Measurements from ENCODE around the gene RBMS2.
A peak's percentile ranks its signal among the peaks of the same experiment; 100 is the strongest.

RBMS2 gene

GRCh38 chr12:56521209-56521589 is 421 bp upstream of the RBMS2 start:
- Histone ChIP-seq H3K27me3 (ENCODE audit: control insufficient read depth in 1 of 2, insufficient read depth in 1 of 2, low read length in 2 of 2) (no peaks in the 10 kb centered on the region), H3K79me1 (replicated peaks; ENCODE audit: low read length, poor library complexity, severe bottlenecking) (no peaks in the 10 kb centered on the region), H3K23ac (ENCODE audit: low read length in 2 of 2) (no peak overlapping the region), H3K9ac (ENCODE audit: low read length) (peak overlapping the region; percentile 95), H2BK12ac (ENCODE audit: low read length in 2 of 2) (peak overlapping the region in 1 of 2 experiments; percentile 79), H2AK5ac (ENCODE audit: low read length, severe bottlenecking) (no peak overlapping the region), H3K9me3 (ENCODE audit: control insufficient read depth, low read length) (no peaks in the 10 kb centered on the region), H3K14ac (ENCODE audit: low read length in 2 of 2) (no peak overlapping the region), H4K91ac (ENCODE audit: low read length) (no peak overlapping the region), H3K4me1 (ENCODE audit: control insufficient read depth, insufficient read depth, low read depth, low read length) (peaks cover 8% of the 10 kb centered on the region), H2BK5ac (ENCODE audit: low read depth, low read length, poor library complexity, severe bottlenecking) (no peak overlapping the region), H3K4me2 (ENCODE audit: low read length, poor library complexity, severe bottlenecking) (no peak overlapping the region), H3K27ac (ENCODE audit: low read length, poor library complexity, severe bottlenecking) (peak overlapping the region; percentile 18), H3K18ac (ENCODE audit: low read depth in 1 of 2, low read length in 2 of 2) (no peak overlapping the region), H2BK120ac (ENCODE audit: low read depth, low read length) (no peak overlapping the region), H3K36me3 (ENCODE audit: control insufficient read depth in 1 of 2, insufficient read depth in 2 of 2, low read depth in 1 of 2, low read length in 2 of 2) (peaks cover 0 to 5% of the 10 kb centered on the region in 2 experiments), H2BK15ac (ENCODE audit: low read depth, poor library complexity, severe bottlenecking) (no peak overlapping the region), H2AFZ (ENCODE audit: low read depth, low read length) (no peak overlapping the region), H3K4me3 (ENCODE audit: insufficient read depth in 1 of 2, low read depth in 1 of 2, low read length in 2 of 2) (peak overlapping the region in 1 of 2 experiments; percentile 84), H4K8ac (ENCODE audit: low read length) (no peak overlapping the region), H3K4ac (ENCODE audit: low read depth in 1 of 2, low read length in 2 of 2) (no peak overlapping the region)
- 83% methylated on average over 1 of the region's 8 CpGs for WGBS
- DNase-seq: no peak

GRCh38 chr12:56522411-56523193 is 982 bp downstream of the RBMS2 start:
- no peak overlapping the region for H4K91ac ChIP-seq (ENCODE audit: low read length)
- no peak overlapping the region for H3K23ac ChIP-seq (ENCODE audit: low read length in 2 of 2)
- DNase-seq: peak; percentile 55
- peak overlapping the region in 1 of 2 experiments; percentile 0 for H3K18ac ChIP-seq (ENCODE audit: low read depth in 1 of 2, low read length in 2 of 2)
- H3K4me3 ChIP-seq (ENCODE audit: insufficient read depth in 1 of 2, low read depth in 1 of 2, low read length in 2 of 2): peak overlapping the region; percentile 29 to 84
- H2BK15ac ChIP-seq (ENCODE audit: low read depth, poor library complexity, severe bottlenecking): no peak overlapping the region
- H2BK120ac ChIP-seq (ENCODE audit: low read depth, low read length): no peak overlapping the region
- H3K27ac ChIP-seq (ENCODE audit: low read length, poor library complexity, severe bottlenecking): peak overlapping the region; percentile 93
- WGBS: under 1% methylated on average over 4 of the region's 4 CpGs
- H2BK12ac ChIP-seq (ENCODE audit: low read length in 2 of 2): peak overlapping the region in 1 of 2 experiments; percentile 92
- H3K27me3 ChIP-seq (ENCODE audit: control insufficient read depth in 1 of 2, insufficient read depth in 1 of 2, low read length in 2 of 2): no peaks in the 10 kb centered on the region
- H3K14ac ChIP-seq (ENCODE audit: low read length in 2 of 2): no peak overlapping the region
- peaks cover 0 to 5% of the 10 kb centered on the region in 2 experiments for H3K36me3 ChIP-seq (ENCODE audit: control insufficient read depth in 1 of 2, insufficient read depth in 2 of 2, low read depth in 1 of 2, low read length in 2 of 2)
- H3K9ac ChIP-seq (ENCODE audit: low read length): peak overlapping the region; percentile 95
- no peak overlapping the region for H2AFZ ChIP-seq (ENCODE audit: low read depth, low read length)
- peaks cover 8% of the 10 kb centered on the region for H3K4me1 ChIP-seq (ENCODE audit: control insufficient read depth, insufficient read depth, low read depth, low read length)
- no peaks in the 10 kb centered on the region for H3K9me3 ChIP-seq (ENCODE audit: control insufficient read depth, low read length)
- H4K8ac ChIP-seq (ENCODE audit: low read length): no peak overlapping the region
- H3K4me2 ChIP-seq (ENCODE audit: low read length, poor library complexity, severe bottlenecking): peak overlapping the region; percentile 72
- peak overlapping the region in 1 of 2 experiments; percentile 82 for H3K4ac ChIP-seq (ENCODE audit: low read depth in 1 of 2, low read length in 2 of 2)
- H3K79me1 ChIP-seq (replicated peaks; ENCODE audit: low read length, poor library complexity, severe bottlenecking): no peaks in the 10 kb centered on the region
- H2BK5ac ChIP-seq (ENCODE audit: low read depth, low read length, poor library complexity, severe bottlenecking): no peak overlapping the region
- peak overlapping the region; percentile 66 for H2AK5ac ChIP-seq (ENCODE audit: low read length, severe bottlenecking)

GRCh38 chr12:56528846-56529245 is 7.2 kb downstream of the RBMS2 start:
- H2BK120ac ChIP-seq (ENCODE audit: low read depth, low read length): no peak overlapping the region
- no peaks in the 10 kb centered on the region for H3K79me1 ChIP-seq (replicated peaks; ENCODE audit: low read length, poor library complexity, severe bottlenecking)
- H3K36me3 ChIP-seq (ENCODE audit: control insufficient read depth in 1 of 2, insufficient read depth in 2 of 2, low read depth in 1 of 2, low read length in 2 of 2): peaks cover 0 to 5% of the 10 kb centered on the region in 2 experiments
- H2BK15ac ChIP-seq (ENCODE audit: low read depth, poor library complexity, severe bottlenecking): no peak overlapping the region
- no peak overlapping the region for H2BK5ac ChIP-seq (ENCODE audit: low read depth, low read length, poor library complexity, severe bottlenecking)
- no peak overlapping the region for H4K8ac ChIP-seq (ENCODE audit: low read length)
- no peak overlapping the region for H3K23ac ChIP-seq (ENCODE audit: low read length in 2 of 2)
- no peaks in the 10 kb centered on the region for H3K9me3 ChIP-seq (ENCODE audit: control insufficient read depth, low read length)
- no peak for DNase-seq
- H3K4ac ChIP-seq (ENCODE audit: low read depth in 1 of 2, low read length in 2 of 2): no peak overlapping the region
- no peak overlapping the region for H4K91ac ChIP-seq (ENCODE audit: low read length)
- no peak overlapping the region for H3K14ac ChIP-seq (ENCODE audit: low read length in 2 of 2)
- no peak overlapping the region for H2AFZ ChIP-seq (ENCODE audit: low read depth, low read length)
- H3K27me3 ChIP-seq (ENCODE audit: control insufficient read depth in 1 of 2, insufficient read depth in 1 of 2, low read length in 2 of 2): no peaks in the 10 kb centered on the region
- H3K4me2 ChIP-seq (ENCODE audit: low read length, poor library complexity, severe bottlenecking): no peak overlapping the region
- peaks cover 16% of the 10 kb centered on the region for H3K4me1 ChIP-seq (ENCODE audit: control insufficient read depth, insufficient read depth, low read depth, low read length)
- WGBS: 100% methylated on average over 1 of the region's 1 CpG
- H3K4me3 ChIP-seq (ENCODE audit: insufficient read depth in 1 of 2, low read depth in 1 of 2, low read length in 2 of 2): no peak overlapping the region
- H3K9ac ChIP-seq (ENCODE audit: low read length): no peak overlapping the region
- no peak overlapping the region for H3K18ac ChIP-seq (ENCODE audit: low read depth in 1 of 2, low read length in 2 of 2)
- no peak overlapping the region for H2BK12ac ChIP-seq (ENCODE audit: low read length in 2 of 2)
- no peak overlapping the region for H2AK5ac ChIP-seq (ENCODE audit: low read length, severe bottlenecking)
- no peak overlapping the region for H3K27ac ChIP-seq (ENCODE audit: low read length, poor library complexity, severe bottlenecking)

DNA sequence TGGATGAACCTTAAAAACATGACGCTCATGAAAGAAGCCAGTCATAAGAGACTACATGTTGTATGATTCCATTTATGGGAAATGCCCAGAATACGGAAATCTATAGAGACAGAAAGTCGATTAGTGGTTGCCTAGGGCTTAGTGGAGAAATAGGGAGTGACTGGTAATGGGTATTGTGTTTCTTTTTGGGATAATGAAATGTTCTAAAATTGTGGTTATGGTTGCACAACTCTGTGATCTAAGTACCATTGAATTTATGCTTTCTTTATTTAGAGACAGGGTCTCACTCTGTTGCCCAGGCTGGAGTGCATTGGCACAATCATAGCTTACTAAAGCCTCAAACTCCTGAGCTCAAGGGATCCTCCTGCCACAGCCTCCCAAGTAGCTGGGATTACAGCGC is 8.0 kb downstream of the RBMS2 start:
- no peak overlapping the region for H3K23ac ChIP-seq (ENCODE audit: low read length in 2 of 2)
- peaks cover 14% of the 10 kb centered on the region for H3K4me1 ChIP-seq (ENCODE audit: control insufficient read depth, insufficient read depth, low read depth, low read length)
- no peak overlapping the region for H2BK5ac ChIP-seq (ENCODE audit: low read depth, low read length, poor library complexity, severe bottlenecking)
- no peak overlapping the region for H2BK120ac ChIP-seq (ENCODE audit: low read depth, low read length)
- no peaks in the 10 kb centered on the region for H3K27me3 ChIP-seq (ENCODE audit: control insufficient read depth in 1 of 2, insufficient read depth in 1 of 2, low read length in 2 of 2)
- no peak overlapping the region for H4K8ac ChIP-seq (ENCODE audit: low read length)
- H4K91ac ChIP-seq (ENCODE audit: low read length): no peak overlapping the region
- no peak overlapping the region for H3K27ac ChIP-seq (ENCODE audit: low read length, poor library complexity, severe bottlenecking)
- 98% methylated on average over 4 of the region's 4 CpGs for WGBS
- H3K14ac ChIP-seq (ENCODE audit: low read length in 2 of 2): no peak overlapping the region
- no peak overlapping the region for H3K9ac ChIP-seq (ENCODE audit: low read length)
- H3K9me3 ChIP-seq (ENCODE audit: control insufficient read depth, low read length): no peaks in the 10 kb centered on the region
- no peak overlapping the region for H3K4me2 ChIP-seq (ENCODE audit: low read length, poor library complexity, severe bottlenecking)
- peaks cover 0 to 5% of the 10 kb centered on the region in 2 experiments for H3K36me3 ChIP-seq (ENCODE audit: control insufficient read depth in 1 of 2, insufficient read depth in 2 of 2, low read depth in 1 of 2, low read length in 2 of 2)
- no peak overlapping the region for H3K4me3 ChIP-seq (ENCODE audit: insufficient read depth in 1 of 2, low read depth in 1 of 2, low read length in 2 of 2)
- no peak overlapping the region for H2BK15ac ChIP-seq (ENCODE audit: low read depth, poor library complexity, severe bottlenecking)
- DNase-seq: no peak
- no peak overlapping the region for H2BK12ac ChIP-seq (ENCODE audit: low read length in 2 of 2)
- no peak overlapping the region for H2AK5ac ChIP-seq (ENCODE audit: low read length, severe bottlenecking)
- no peak overlapping the region for H3K4ac ChIP-seq (ENCODE audit: low read depth in 1 of 2, low read length in 2 of 2)
- no peak overlapping the region for H2AFZ ChIP-seq (ENCODE audit: low read depth, low read length)
- no peak overlapping the region for H3K18ac ChIP-seq (ENCODE audit: low read depth in 1 of 2, low read length in 2 of 2)
- H3K79me1 ChIP-seq (replicated peaks; ENCODE audit: low read length, poor library complexity, severe bottlenecking): no peaks in the 10 kb centered on the region

All from mesenchymal stem cell (in vitro differentiated cells and primary cell).